ENCODE results near the gene MADD.
A peak's percentile ranks its signal among the peaks of the same experiment; 100 is the strongest.

MADD gene

GRCh38 chr11:47338396-47339241, 68.7 kb downstream of the MADD start:
- DNase-seq (ENCODE audit: low read depth in 2 of 3, low spot score in 1 of 3): no peak

DNA sequence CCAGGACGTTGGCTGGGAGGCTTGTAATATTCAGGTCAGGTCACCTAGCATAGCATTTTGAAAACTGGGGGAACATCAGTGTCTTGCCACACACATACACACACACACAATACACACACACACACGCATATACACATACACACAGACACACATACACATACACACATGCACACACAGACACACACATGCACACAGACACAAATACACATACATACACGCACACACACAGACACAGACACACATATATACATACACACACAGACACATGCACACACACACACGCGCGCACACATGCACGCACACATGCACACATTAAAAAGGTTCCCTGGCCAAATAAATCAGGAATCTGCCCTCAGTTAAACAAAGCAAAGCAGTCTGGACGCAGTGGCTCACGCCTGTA, 70.1 kb downstream of the MADD start:
- no peak for DNase-seq (ENCODE audit: low read depth in 2 of 3, low spot score in 1 of 3)

DNA sequence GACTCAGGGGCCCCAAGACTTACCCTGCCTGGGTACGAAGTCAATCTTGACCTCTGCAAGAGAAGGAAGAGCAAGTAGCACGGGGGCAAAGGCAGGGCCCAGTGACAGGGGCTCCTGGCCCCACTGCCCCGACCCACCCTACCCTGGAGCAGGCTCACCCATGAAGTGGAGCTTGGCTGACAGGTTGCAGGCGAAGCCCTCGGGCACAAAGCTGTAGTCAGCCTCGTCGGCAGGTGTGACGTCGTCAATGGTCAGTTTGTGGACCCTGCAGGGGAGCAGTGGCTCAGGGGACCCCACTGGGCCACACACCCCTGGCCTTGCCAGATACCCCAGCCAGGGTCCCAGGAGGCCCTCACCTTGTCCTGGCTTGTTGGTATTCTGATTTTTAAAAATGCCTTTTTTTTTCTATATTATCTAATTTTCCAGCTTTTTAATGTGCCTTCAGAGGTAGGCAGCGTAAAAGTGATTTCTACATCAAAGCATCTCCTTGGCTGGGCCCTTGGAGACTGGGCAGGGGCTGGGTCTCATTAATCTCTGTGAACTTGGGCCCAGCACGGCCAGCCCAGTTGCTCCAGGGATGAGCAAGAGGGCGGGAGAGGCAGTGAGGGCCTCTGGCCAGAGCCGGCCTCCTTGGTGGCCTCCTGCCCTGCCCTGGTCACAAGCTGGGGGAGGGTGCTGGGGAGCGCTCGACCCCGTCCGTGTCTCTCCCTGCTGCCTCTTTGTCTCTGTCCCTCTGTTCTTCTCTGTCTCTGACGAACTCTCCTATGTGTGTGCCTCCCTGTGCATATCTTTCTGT, 71.2 kb downstream of the MADD start:
- no peak for DNase-seq (ENCODE audit: low read depth in 2 of 3, low spot score in 1 of 3)

DNA sequence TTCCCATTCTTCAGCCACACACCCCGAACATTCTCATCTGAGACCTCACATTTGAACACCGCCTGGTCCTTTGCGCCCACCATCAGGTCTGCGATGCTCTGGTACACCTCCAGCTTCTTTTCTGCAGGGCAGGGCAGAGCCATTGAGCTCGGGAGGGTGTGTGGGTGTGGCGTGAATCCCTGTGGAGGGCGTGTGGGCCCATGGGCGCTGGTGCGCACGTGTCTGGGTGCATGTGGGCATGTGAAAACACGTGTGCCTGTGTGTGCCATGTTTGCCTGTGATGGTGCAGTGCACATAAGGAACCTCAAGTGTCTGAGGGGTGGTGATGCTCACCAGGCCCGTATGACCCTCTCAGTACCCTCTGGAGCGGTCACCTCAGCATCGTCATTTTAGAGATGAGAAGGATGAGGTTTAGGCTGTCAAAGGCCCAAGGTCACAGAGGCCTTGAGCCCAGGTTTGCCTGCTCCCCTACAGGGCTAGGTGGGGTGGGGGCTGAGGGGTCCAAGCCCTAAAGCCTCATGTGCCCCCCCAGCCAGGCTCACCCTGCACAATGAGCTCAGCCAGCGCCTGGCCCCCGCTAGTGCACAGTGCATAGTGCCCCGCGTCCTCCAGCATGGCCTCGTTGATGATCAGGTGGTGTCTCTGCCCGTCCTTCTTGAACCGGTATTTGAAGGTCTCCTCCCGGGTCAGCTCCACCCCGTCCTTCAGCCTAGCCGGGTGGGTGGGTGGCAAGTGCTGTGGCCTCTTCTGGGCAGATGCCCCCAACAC, 72.3 kb downstream of the MADD start:
- DNase-seq (ENCODE audit: low read depth in 2 of 3, low spot score in 1 of 3): no peak

GRCh38 chr11:47342854-47343253, 72.9 kb downstream of the MADD start:
- no peak for DNase-seq (ENCODE audit: low read depth in 2 of 3, low spot score in 1 of 3)

DNA sequence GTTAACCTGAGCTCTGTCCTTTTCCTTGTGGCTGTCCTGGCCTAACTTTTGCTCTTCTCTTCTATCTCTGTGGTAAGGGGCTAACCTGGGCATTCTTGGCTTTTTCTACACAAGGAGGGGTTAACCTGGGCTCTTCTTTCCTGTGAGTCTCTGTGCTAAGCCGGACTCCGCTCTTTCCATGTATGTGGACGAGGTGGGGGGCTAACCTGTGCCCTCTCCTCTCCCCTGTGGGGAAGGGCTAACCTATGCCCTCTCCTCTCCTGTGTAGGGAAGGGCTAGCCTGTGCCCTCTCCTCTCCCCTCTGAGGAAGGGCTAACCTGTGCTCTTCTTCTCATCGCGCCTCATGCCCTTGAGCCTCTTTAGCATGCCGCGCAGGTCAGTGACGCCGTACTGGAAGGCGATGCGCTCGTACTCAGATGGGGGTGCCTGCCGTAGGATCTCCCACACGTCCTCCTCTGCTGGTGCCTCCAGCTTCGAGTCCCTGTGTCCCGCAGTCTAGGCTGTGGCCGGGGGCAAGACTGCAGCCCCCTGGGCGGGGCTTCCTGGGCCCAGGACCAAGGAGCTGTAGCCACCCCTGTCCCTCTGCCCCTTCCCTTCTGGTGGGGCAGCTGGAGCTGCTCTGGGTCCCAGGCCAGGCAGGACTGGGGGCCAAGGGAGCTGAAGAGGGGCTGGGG, 76.1 kb downstream of the MADD start:
- no peak for DNase-seq (ENCODE audit: low read depth in 2 of 3, low spot score in 1 of 3)

DNA sequence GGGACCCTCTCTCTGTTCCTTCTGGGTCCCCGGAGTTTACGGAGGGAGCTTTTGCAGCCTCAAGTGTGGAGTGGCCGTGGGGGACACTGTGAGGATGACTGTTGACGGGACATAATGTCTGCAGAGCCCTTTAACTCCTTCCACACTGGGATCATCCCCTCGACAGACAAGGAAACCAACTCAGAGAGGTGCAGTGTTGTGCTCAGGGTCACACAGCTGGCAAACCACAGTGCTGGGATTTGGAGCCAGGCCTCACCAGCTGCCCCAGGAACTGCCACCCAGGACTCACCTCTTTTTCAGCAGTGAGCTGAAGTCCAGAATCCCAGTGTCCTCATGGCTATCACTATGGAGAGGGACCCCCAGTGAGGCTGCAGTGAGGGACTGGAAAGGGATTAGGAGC, 77.2 kb downstream of the MADD start:
- DNase-seq (ENCODE audit: low read depth in 2 of 3, low spot score in 1 of 3): no peak

GRCh38 chr11:47348131-47348802, 78.3 kb downstream of the MADD start:
- no peak for DNase-seq (ENCODE audit: low read depth in 2 of 3, low spot score in 1 of 3)

- DNase-seq (ENCODE audit: low read depth in 2 of 3, low spot score in 1 of 3): no peak
Measured at GRCh38 chr11:47348859-47349258, 78.9 kb downstream of the MADD start.

DNA sequence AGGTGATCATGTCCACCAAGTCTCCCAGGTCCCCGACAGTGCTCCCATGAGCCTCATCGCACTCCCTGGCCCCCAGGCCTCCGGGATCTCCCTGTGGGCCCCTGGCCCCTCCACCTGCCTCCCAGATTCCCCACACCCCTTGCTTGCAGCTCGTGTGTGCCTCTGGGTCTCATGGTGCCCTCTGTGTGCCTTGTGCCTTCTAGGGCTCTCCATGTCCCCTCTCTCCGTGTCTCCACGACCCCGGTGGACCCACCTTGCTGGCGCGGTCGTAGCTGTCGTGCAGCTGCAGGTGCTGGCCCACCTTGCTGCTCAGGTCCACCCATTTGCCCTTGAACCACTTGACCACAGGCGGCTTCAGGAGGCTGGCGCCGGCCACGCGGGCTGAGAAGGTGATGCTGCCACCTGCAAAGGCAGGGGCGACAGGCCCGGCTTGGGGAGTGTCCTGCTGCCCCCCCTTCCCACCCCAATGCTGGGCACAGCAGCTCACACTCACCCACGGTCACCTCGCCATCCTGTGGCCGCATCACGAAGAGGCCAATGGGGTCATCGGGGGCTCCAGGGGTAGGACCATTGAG, 79.7 kb downstream of the MADD start:
- no peak for DNase-seq (ENCODE audit: low read depth in 2 of 3, low spot score in 1 of 3)

DNA sequence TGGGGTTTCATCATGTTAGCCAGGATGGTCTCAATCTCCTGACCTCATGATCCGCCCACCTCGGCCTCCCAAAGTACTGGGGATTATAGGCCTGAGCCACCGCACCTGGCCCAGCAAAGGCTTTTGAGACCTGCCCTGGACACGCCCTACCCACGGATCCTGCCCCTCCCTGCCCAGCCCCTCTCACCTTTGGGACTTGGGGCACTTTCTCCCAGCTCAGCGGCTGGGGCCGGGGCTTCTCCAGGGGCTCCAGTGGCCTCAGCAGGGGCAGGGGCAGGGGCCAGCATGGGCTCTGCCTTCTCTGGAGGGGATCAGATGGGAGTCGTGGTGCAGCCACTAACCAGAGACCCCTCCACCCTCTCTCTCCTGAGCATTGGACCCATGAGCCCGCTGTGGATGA, 80.4 kb downstream of the MADD start:
- DNase-seq (ENCODE audit: low read depth in 2 of 3, low spot score in 1 of 3): no peak

DNA sequence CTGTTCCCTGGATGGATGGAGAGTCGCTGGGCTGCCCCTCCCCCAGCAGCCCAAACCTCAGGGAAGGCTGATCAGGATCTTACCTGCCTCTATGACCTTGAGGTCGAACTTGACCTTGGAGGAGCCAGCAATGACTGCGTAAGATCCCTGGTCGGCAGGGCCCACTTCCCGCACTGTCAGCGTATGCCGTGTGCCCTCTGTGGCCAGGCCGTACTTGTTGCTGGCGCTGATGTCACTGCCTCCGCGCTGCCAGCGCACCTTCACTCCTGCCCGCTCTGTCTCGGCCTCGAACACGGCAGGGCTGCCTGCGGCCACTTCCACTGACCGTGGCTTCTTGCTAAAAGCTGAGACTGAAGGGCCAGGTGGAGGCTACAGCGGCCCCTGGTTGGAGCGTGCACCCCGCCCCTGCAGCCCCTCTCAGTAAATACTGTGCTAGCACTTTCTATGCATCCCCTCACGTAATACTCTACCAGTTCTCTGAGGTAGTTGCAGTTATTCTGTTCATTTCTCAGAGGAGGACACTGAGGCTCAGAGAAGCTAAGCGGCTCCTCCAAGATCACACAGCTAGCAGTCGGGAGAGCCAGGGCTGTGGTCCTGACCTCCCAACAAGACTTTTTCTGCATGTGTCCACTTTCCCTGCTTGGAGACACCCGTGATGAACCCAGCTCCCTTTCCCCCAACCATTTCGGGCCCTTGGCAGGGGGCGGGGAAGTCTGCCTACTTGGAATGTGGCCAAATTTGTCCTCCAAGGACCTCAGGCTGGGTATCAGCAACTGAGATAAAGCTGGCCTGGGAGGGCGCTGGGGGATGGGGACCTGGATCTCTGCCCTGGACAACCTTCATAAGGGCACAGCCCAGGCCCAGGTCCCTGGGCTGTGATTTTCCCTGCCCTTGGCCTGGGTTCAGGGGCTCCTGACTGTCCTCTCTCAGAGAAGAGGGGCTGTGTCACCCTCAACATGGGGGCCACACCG, 81.5 kb downstream of the MADD start:
- no peak for DNase-seq (ENCODE audit: low read depth in 2 of 3, low spot score in 1 of 3)

- no peak for DNase-seq (ENCODE audit: low read depth in 2 of 3, low spot score in 1 of 3)
Measured at GRCh38 chr11:47352556-47352955, 82.6 kb downstream of the MADD start, which contains the start of gene MYBPC3. Gene MYBPC3, minus strand, starts transcription at chr11:47352702. Its CDS starts 55 bp downstream, at chr11:47352647.

DNA sequence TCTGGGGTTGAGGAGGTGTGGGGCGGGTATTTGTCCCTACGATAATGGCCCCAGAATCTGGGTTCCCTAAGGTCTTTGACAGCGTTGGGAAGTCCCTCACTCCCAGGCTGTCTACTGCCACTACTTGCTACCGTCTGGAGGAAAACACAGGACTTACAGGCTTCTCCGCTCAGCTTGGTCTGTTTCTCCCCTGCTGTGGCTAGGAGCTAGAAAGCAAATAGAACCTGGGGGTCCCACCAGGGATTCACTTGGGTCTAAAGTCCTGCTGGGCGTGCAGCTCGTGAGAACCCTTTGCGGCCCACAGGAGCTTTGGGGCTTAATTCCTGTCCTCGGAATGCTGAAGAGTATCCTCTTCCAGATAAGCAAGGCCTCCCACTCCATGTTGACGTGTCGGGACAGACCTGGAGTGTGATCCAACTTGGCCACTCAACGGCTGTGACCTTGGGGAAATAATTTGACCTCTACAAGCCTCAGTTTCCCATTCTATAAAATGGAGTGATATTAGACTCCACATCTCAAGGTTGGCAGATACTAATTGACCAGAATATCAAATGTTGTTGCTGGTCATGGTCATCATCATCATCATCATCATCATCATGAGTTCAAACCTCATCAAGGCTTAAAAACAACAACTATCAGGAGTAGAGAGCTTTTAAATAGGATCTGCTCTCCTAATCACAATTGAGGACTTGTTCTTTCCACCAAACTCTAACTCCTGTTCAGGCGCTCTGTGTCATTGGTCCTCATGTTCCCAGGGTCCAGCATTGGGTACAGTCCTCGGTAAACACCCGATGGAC, 84.2 kb downstream of the MADD start:
- no peak for DNase-seq (ENCODE audit: low read depth in 2 of 3, low spot score in 1 of 3)

DNA sequence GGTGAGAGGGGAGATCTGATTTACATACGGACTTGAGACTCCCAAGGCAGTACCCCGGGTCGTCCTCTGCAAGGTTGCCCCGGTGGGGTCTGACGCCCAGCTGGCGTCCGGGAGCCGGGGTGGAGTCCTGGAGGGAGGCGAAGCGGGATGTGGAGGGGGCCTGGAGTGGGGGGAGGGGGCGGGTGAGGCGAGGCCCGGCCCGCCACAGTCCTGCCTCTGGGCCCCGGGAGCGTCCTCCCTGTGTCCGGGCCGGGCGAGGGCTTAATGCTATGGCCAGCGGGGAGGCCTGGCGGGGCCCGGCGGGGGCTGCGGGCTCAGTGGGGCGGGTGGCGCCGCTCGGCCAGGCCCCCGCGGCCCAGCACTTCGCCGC, 85.0 kb downstream of the MADD start:
- no peak for DNase-seq (ENCODE audit: low read depth in 2 of 3, low spot score in 1 of 3)

DNA sequence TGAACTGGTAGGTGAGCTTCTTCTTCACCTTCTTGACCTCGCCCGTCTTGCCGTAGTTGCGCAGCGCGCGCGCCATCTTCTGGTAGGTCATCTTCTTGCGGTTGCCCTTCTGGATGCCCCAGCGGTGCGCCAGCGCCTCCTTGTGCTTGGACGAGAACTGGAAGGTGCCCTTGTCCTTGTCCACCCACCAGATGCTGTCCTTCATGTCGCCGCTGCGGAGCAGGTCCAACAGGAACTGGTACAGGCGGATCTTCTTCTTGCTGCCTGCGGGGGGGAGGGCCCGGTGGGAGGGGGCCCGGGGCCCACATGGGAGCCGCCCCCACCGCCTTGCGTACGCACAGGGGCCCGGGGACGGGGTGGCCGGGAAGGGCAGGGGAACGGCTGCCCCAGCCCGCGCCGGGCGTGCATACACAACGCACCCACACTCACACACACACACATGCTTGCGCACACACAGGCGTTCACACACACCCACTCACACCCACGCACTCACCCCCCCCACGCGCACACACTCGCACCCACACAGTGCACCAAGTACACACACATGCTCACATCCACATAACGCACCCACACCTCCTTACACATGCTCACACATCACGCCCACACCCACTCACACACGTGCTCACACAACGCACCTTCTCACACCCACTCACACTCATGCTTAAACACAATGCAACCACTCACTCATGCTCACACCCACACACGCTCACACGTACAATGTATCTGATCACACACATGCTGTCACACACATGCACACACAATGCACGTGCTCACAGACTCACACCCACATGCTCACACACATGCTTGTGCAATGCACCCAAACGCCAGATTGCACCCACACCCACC, 85.6 kb downstream of the MADD start:
- DNase-seq (ENCODE audit: low read depth in 2 of 3, low spot score in 1 of 3): peak; percentile 34 to 53 (median 42)
